ENCODE results near the gene MATN1. TPM values are rescaled to one million over a fixed set of nuclear protein-coding genes. Genes with fewer than 3 reads are reported as not detected.

The MATN1 gene
- total and polyA plus RNA-seq, 2 experiments from 2014 or later: 0.36 to 1.4 TPM

- TF ChIP-seq, protein P1, sequence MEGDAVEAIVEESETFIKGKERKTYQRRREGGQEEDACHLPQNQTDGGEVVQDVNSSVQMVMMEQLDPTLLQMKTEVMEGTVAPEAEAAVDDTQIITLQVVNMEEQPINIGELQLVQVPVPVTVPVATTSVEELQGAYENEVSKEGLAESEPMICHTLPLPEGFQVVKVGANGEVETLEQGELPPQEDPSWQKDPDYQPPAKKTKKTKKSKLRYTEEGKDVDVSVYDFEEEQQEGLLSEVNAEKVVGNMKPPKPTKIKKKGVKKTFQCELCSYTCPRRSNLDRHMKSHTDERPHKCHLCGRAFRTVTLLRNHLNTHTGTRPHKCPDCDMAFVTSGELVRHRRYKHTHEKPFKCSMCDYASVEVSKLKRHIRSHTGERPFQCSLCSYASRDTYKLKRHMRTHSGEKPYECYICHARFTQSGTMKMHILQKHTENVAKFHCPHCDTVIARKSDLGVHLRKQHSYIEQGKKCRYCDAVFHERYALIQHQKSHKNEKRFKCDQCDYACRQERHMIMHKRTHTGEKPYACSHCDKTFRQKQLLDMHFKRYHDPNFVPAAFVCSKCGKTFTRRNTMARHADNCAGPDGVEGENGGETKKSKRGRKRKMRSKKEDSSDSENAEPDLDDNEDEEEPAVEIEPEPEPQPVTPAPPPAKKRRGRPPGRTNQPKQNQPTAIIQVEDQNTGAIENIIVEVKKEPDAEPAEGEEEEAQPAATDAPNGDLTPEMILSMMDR (IDR thresholded peaks at IDR 0.05; ENCODE audit: low read depth, low read length): no peak
- H3K36me3 ChIP-seq: no peaks in the 10 kb centered on the region
- DNase-seq (ENCODE audit: low read depth in 1 of 2, low spot score in 1 of 2): no peak
- no peak overlapping the region for H3K4me3 ChIP-seq
- H3K27me3 ChIP-seq: no peaks in the 10 kb centered on the region
- H3K27ac ChIP-seq: no peak overlapping the region
- no peaks in the 10 kb centered on the region for H3K9me3 ChIP-seq (ENCODE audit: low read depth)
- H3K4me1 ChIP-seq (ENCODE audit: low read depth): no peaks in the 10 kb centered on the region
Observed at GRCh38 chr1:30664103-30664755, 59.2 kb downstream of the MATN1 start.

GRCh38 chr1:30663596-30664091, 59.7 kb downstream of the MATN1 start:
- H3K36me3 ChIP-seq: no peaks in the 10 kb centered on the region

DNA sequence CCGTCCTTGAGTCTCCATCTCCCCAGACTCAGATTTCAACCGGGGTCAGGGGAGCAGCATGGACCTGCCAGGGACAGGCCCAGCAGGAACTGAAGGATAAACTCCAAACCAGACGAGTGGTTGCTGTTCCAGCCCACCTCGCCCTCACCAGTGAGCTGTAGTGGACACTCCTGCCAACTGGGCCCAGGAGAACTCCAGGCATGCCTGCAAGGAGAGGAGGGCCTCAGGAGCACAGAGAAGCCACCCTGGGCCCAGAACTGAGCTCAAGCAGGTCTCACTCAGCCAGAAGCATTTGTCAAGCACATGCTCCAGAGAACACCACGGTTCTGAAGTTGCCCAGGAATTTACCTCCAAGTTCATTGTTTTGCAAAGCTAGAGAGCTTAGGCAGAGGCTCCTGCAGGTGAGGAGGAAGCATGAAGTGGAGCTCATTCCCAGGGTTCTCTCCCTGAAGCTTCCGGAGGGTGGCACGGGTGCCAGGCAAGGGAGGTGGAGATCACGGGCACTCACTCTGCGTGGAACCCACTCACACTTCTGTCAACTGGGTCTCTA, 61.0 kb downstream of the MATN1 start:
- Histone ChIP-seq H3K27me3 (no peaks in the 10 kb centered on the region), H3K27ac (no peak overlapping the region), H3K4me1 (ENCODE audit: low read depth) (no peaks in the 10 kb centered on the region), H3K4me3 (no peak overlapping the region), H3K9me3 (ENCODE audit: low read depth) (no peaks in the 10 kb centered on the region), H3K36me3 (no peaks in the 10 kb centered on the region)
- TF ChIP-seq, protein P1 (IDR thresholded peaks at IDR 0.05; ENCODE audit: low read depth, low read length): no peak
- DNase-seq (ENCODE audit: low read depth in 1 of 2, low spot score in 1 of 2): no peak

More at GRCh38 chr1:30663596-30664091, 59.7 kb downstream of the MATN1 start:
- TF ChIP-seq, protein P1 (IDR thresholded peaks at IDR 0.05; ENCODE audit: low read depth, low read length): no peak
- no peak overlapping the region for H3K4me3 ChIP-seq
- no peaks in the 10 kb centered on the region for H3K9me3 ChIP-seq (ENCODE audit: low read depth)
- DNase-seq (ENCODE audit: low read depth in 1 of 2, low spot score in 1 of 2): no peak
- no peaks in the 10 kb centered on the region for H3K4me1 ChIP-seq (ENCODE audit: low read depth)
- no peaks in the 10 kb centered on the region for H3K27me3 ChIP-seq
- H3K27ac ChIP-seq: no peak overlapping the region

DNA sequence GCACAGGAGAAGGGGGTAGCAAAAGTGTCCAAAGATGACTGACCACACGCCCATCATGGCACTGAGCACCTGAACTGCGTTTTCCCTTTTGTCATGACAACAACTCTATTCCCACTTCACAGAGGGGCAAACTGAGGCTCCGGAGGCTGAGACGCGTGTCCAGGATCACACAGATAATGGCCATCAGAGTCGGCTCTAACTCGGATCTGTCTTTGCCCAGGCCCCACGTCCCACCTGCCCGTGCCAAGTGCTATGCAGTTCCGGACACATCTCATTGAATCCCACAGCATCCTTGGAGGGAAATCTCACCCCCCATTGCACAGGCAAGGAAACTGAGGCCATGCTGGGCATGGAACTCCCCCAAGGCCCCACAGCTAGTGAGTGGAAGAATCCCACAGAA, 62.1 kb downstream of the MATN1 start:
- TF ChIP-seq, protein P1 (IDR thresholded peaks at IDR 0.05; ENCODE audit: low read depth, low read length): no peak
- no peak for DNase-seq (ENCODE audit: low read depth in 1 of 2, low spot score in 1 of 2)

More for the DNA sequence above, 62.1 kb downstream of the MATN1 start:
- Histone ChIP-seq H3K36me3 (no peaks in the 10 kb centered on the region), H3K4me1 (ENCODE audit: low read depth) (no peaks in the 10 kb centered on the region), H3K9me3 (ENCODE audit: low read depth) (no peaks in the 10 kb centered on the region), H3K27ac (no peak overlapping the region), H3K27me3 (no peaks in the 10 kb centered on the region), H3K4me3 (no peak overlapping the region)

Other genes with a start within 250 kb of the MATN1 start
- gene LAPTM5, start 34.2 kb upstream of the MATN1 start, total RNA-seq: 0.11 and 0.45 TPM in 2 replicates
- gene LAPTM5, start 34.2 kb upstream of the MATN1 start, polyA plus RNA-seq: 0.10 and 3.1 TPM in 2 replicates
- gene SDC3, start 185.2 kb upstream of the MATN1 start, total RNA-seq: 87.1 and 89.2 TPM in 2 replicates
- 85.2 and 95.7 TPM in 2 replicates for gene SDC3, start 185.2 kb upstream of the MATN1 start, polyA plus RNA-seq